Smooth muscle cell (in vitro differentiated cells): ENCODE data around the gene OPCML. TPM values are rescaled to one million over a fixed set of nuclear protein-coding genes. Genes with fewer than 3 reads are reported as not detected.

Experiments
- DNase-seq: peaks from one replicate; lab custom pipeline; 2025; ENCODE audit not compliant: unreplicated experiment; lab: John Stamatoyannopoulos, UW
- H2AFZ ChIP-seq: fragments of 200-600 bp; sonication (generic); 2 replicates; pipeline ENCODE4 v1.6.0; 2016; ENCODE audit warnings: antibody characterized with exemption, low read depth, mild to moderate bottlenecking
- H3F3A ChIP-seq: fragments of 200-600 bp; sonication (generic); 2 replicates; pipeline ENCODE4 v1.6.0; 2017; ENCODE audit warnings: antibody characterized with exemption, low read depth
- H3K27ac ChIP-seq: fragments of 200-600 bp; sonication (generic); 2 replicates; pipeline ENCODE4 v1.5.1; 2016; ENCODE audit warnings: low read depth, mild to moderate bottlenecking
- H3K27me3 ChIP-seq: fragments of 200-600 bp; sonication (generic); 2 replicates; pipeline ENCODE4 v1.6.1; 2016; ENCODE audit warnings: low read depth, mild to moderate bottlenecking
- H3K36me3 ChIP-seq: fragments of 200-600 bp; sonication (generic); 2 replicates; pipeline ENCODE4 v1.5.1; 2016; ENCODE audit warnings: low read depth
- H3K4me1 ChIP-seq: fragments of 200-600 bp; sonication (generic); 2 replicates; pipeline ENCODE4 v1.5.1; 2016; ENCODE audit warnings: low read depth
- H3K4me2 ChIP-seq: fragments of 200-600 bp; sonication (generic); 2 replicates; pipeline ENCODE4 v1.6.0; 2016; ENCODE audit warnings: mild to moderate bottlenecking
- H3K4me3 ChIP-seq: fragments of 200-600 bp; sonication (generic); 2 replicates; pipeline ENCODE4 v1.5.1; 2016; ENCODE audit warnings: mild to moderate bottlenecking
- H3K79me2 ChIP-seq: fragments of 200-600 bp; sonication (generic); 2 replicates; pipeline ENCODE4 v1.6.0; 2016; ENCODE audit warnings: low read depth, mild to moderate bottlenecking
- H3K9ac ChIP-seq: fragments of 200-600 bp; sonication (generic); 2 replicates; pipeline ENCODE4 v1.6.0; 2016; ENCODE audit warnings: low read depth
- H3K9me3 ChIP-seq: fragments of 200-600 bp; sonication (generic); replicated peaks from 2 replicates; pipeline ENCODE4 v1.5.1; 2016; ENCODE audit warnings: low read depth
- H4K20me1 ChIP-seq: fragments of 200-600 bp; sonication (generic); 2 replicates; pipeline ENCODE4 v1.6.0; 2016; ENCODE audit warnings: low read depth
- CTCF ChIP-seq: fragments of 200-600 bp; sonication (generic); IDR thresholded peaks from 2 replicates; pipeline ENCODE4 v1.5.1; 2017; ENCODE audit warnings: borderline replicate concordance, mild to moderate bottlenecking, antibody characterized with exemption; ENCODE audit not compliant: insufficient read depth, poor library complexity, severe bottlenecking
- WGBS: methylation state at CpG from one replicate; pipeline ENCODE4 v1.1.7; 2016; ENCODE audit warnings: low lambda C conversion rate; 5-methylcytosine and 5-hydroxymethylcytosine counted together
- polyA plus RNA-seq: library from polyadenylated mRNA; unstranded; fragments of >200 nt; fragmentation: Nextera tagmentation; extraction: Ambion mirVana; gene quantifications from 2 replicates; pipeline ENCODE4 v1.2.1, GENCODE V29; 2016
- total RNA-seq: library from RNA; depleted of rRNA; stranded (reverse); fragments of >200 nt; gene quantifications from 2 replicates; pipeline ENCODE4 v1.2.3, GENCODE V29; 2014

The OPCML gene
- total and polyA plus RNA-seq, 2 experiments from 2014 or later = 0.42 to 0.58 TPM

- Histone ChIP-seq H3K4me2 (no peak overlapping the region), H3K36me3 (no peaks in the 10 kb centered on the region), H3K27me3 (peaks cover 28% of the 10 kb centered on the region), H3K9ac (no peak overlapping the region), H3K4me3 (no peak overlapping the region), H3K79me2 (no peaks in the 10 kb centered on the region), H2AFZ (no peak overlapping the region), H3K9me3 (no peaks in the 10 kb centered on the region), H3K27ac (no peak overlapping the region), H4K20me1 (no peaks in the 10 kb centered on the region), H3F3A (no peaks in the 10 kb centered on the region), H3K4me1 (peaks cover 5% of the 10 kb centered on the region)
- DNase-seq = no peak
- WGBS = 51% methylated on average over 2 of the region's 2 CpGs
- no peak for TF ChIP-seq CTCF
Measured at GRCh38 chr11:133503236-133503635, 29.1 kb downstream of the OPCML start.

- TF ChIP-seq CTCF = no peak
- no peaks in the 10 kb centered on the region for H3K9me3 ChIP-seq
- DNase-seq = no peak
- no peak overlapping the region for H2AFZ ChIP-seq
- no peak overlapping the region for H3K27ac ChIP-seq
- peaks cover 28% of the 10 kb centered on the region for H3K27me3 ChIP-seq
- no peaks in the 10 kb centered on the region for H3F3A ChIP-seq
- peaks cover under 1% of the 10 kb centered on the region for H3K4me1 ChIP-seq
- H3K36me3 ChIP-seq = no peaks in the 10 kb centered on the region
- H3K4me3 ChIP-seq = no peak overlapping the region
- H3K4me2 ChIP-seq = no peak overlapping the region
- H4K20me1 ChIP-seq = no peaks in the 10 kb centered on the region
- H3K79me2 ChIP-seq = no peaks in the 10 kb centered on the region
- 62% methylated on average over 18 of the region's 24 CpGs for WGBS
- H3K9ac ChIP-seq = no peak overlapping the region
Measured at GRCh38 chr11:133501643-133502539, 30.4 kb downstream of the OPCML start.

GRCh38 chr11:133500936-133501335 lies 31.4 kb downstream of the OPCML start:
- no peaks in the 10 kb centered on the region for H3F3A ChIP-seq
- no peaks in the 10 kb centered on the region for H3K79me2 ChIP-seq
- DNase-seq = no peak
- H2AFZ ChIP-seq = no peak overlapping the region
- no peaks in the 10 kb centered on the region for H3K9me3 ChIP-seq
- 93% methylated on average over 11 of the region's 11 CpGs for WGBS
- H3K4me3 ChIP-seq = no peak overlapping the region
- no peaks in the 10 kb centered on the region for H3K4me1 ChIP-seq
- TF ChIP-seq CTCF = no peak
- peaks cover 28% of the 10 kb centered on the region for H3K27me3 ChIP-seq
- H3K4me2 ChIP-seq = no peak overlapping the region
- no peaks in the 10 kb centered on the region for H3K36me3 ChIP-seq
- no peak overlapping the region for H3K9ac ChIP-seq
- no peak overlapping the region for H3K27ac ChIP-seq
- no peaks in the 10 kb centered on the region for H4K20me1 ChIP-seq
